ENCODE measurements around the gene PRKAG2. TPM values are rescaled to one million over a fixed set of nuclear protein-coding genes. Genes with fewer than 3 reads are reported as not detected.

Gene PRKAG2
- total and polyA plus RNA-seq, 2 of the 13 experiments (the other 11 are each of a cell fraction or from before 2014, with no cell fraction given), result 0.90 to 1.3 TPM

GRCh38 chr7:151591866-151592265, 285.0 kb downstream of the PRKAG2 start:
- DNase-seq (ENCODE audit: low spot score) (no peak), FAIRE-seq (no peak), ATAC-seq (no peak)
- intact Hi-C loops (cut with micrococcal nuclease; ENCODE audit: unreplicated experiment), result no loop called here
- WGBS (ENCODE audit: low lambda C conversion rate), result 40% methylated on average over 3 of the region's 14 CpGs
- Histone ChIP-seq H3K4me1 (ENCODE audit: insufficient read depth, low read length) (no peaks in the 10 kb centered on the region), H3K4me2 (ENCODE audit: low read depth, low read length) (no peak overlapping the region), H3K9me3 (ENCODE audit: low read length) (no peaks in the 10 kb centered on the region), H3K27me3 (ENCODE audit: control insufficient read depth in 1 of 2, insufficient read depth in 2 of 2, low read length in 2 of 2) (no peaks in the 10 kb centered on the region), H3K36me3 (replicated peaks in 1 of 2; ENCODE audit: control insufficient read depth in 1 of 2, insufficient read depth in 2 of 2, low read length in 2 of 2) (no peaks in the 10 kb centered on the region), H4K20me1 (ENCODE audit: insufficient read depth, low read length) (no peaks in the 10 kb centered on the region), H2AFZ (ENCODE audit: low read length) (no peak overlapping the region), H3K27ac (ENCODE audit: extremely low read length, insufficient read depth, low read length) (no peak overlapping the region), H3K9ac (ENCODE audit: insufficient read depth, low read depth, low read length) (no peak overlapping the region), H3K79me2 (ENCODE audit: insufficient read depth, low read length) (no peaks in the 10 kb centered on the region), H3K4me3 (replicated peaks in 1 of 3; ENCODE audit: insufficient read depth in 1 of 3, low read depth in 2 of 3, low read length in 3 of 3) (no peak overlapping the region)
- ChIA-PET POLR2A (no interaction called here), CTCF (ENCODE audit: low intra/inter-chr PET ratio, low total read pairs) (no interaction called here)
- in situ Hi-C loops (cut with HindIII; ENCODE audit: extremely low pct_ligation_motif_present, low pct_unique_long_range_greater_than_20kb), result no loop called here
- no TSS peak for BruUV-seq (replicated peaks)
- no peak for TF ChIP-seq KLF13 (CRISPR knock-in tag; IDR thresholded peaks at IDR 0.05)
- no peak for TF ChIP-seq SRF (IDR thresholded peaks at IDR 0.05; ENCODE audit: low read depth, low read length)
- TF ChIP-seq JUNB (CRISPR knock-in tag; IDR thresholded peaks at IDR 0.05; ENCODE audit: borderline replicate concordance), result no peak
- TF ChIP-seq ZNF24 (IDR thresholded peaks at IDR 0.05), result no peak
- no peak for TF ChIP-seq ZSCAN9 (CRISPR knock-in tag; IDR thresholded peaks at IDR 0.05; ENCODE audit: borderline replicate concordance)
- TF ChIP-seq ZNF337 (CRISPR knock-in tag; IDR thresholded peaks at IDR 0.05; ENCODE audit: borderline replicate concordance, low read depth), result no peak
- TF ChIP-seq ZNF616 (CRISPR knock-in tag; IDR thresholded peaks at IDR 0.05; ENCODE audit: low read depth), result no peak
- TF ChIP-seq ZNF329 (CRISPR knock-in tag; IDR thresholded peaks at IDR 0.05; ENCODE audit: low read depth), result no peak
- no peak for TF ChIP-seq GFI1 (CRISPR knock-in tag; IDR thresholded peaks at IDR 0.05; ENCODE audit: borderline replicate concordance)
- TF ChIP-seq ZNF275 (CRISPR knock-in tag; IDR thresholded peaks at IDR 0.05; ENCODE audit: borderline replicate concordance), result no peak
- TF ChIP-seq ZNF230 (CRISPR knock-in tag; IDR thresholded peaks at IDR 0.05), result no peak
- TF ChIP-seq ZFP82 (CRISPR knock-in tag; IDR thresholded peaks at IDR 0.05; ENCODE audit: borderline replicate concordance), result no peak
- no peak for TF ChIP-seq MAFF (IDR thresholded peaks at IDR 0.05; ENCODE audit: low read depth, low read length)
- TF ChIP-seq POLR2AphosphoS5 (IDR thresholded peaks at IDR 0.05; ENCODE audit: low read depth, low read length), result no peak
- no peak for TF ChIP-seq ZBTB42 (CRISPR knock-in tag; IDR thresholded peaks at IDR 0.05)
- no peak for TF ChIP-seq SOX5 (CRISPR knock-in tag; IDR thresholded peaks at IDR 0.05; ENCODE audit: borderline replicate concordance)
- no peak for TF ChIP-seq ZNF407 (CRISPR knock-in tag; IDR thresholded peaks at IDR 0.05; ENCODE audit: not compliant biosample characterization)
- no peak for TF ChIP-seq SATB2 (CRISPR knock-in tag; IDR thresholded peaks at IDR 0.05)
